Choroid plexus epithelial cell (primary cell): ENCODE measurements around the gene PNKP.

ENCODE experiments used
- DNase-seq: peaks from one replicate; pipeline ENCODE4 v3.0.0-alpha.2; 2010; ENCODE audit warnings: low read depth
- H3K4me3 ChIP-seq: 2 replicates; pipeline ENCODE4 v1.5.1; 2011; ENCODE audit warnings: low read depth, mild to moderate bottlenecking, control low read depth, low read length, moderate library complexity
- CTCF ChIP-seq: conservative IDR thresholded peaks from 2 replicates; pipeline ENCODE4 v1.5.1; 2011; ENCODE audit warnings: low read depth, mild to moderate bottlenecking, control low read depth, inconsistent platforms, low read length, moderate library complexity

The PNKP gene

GRCh38 chr19:49846408-49846807, 21.0 kb downstream of the PNKP start:
- DNase-seq = no peak
- no peak for TF ChIP-seq CTCF
- H3K4me3 ChIP-seq = no peak overlapping the region

- no peak overlapping the region for H3K4me3 ChIP-seq
- peak; percentile 59 for DNase-seq
- peak; percentile 44 for TF ChIP-seq CTCF
Observed at GRCh38 chr19:49845414-49845813, 22.0 kb downstream of the PNKP start.

- no peak overlapping the region for H3K4me3 ChIP-seq
- no peak for TF ChIP-seq CTCF
- no peak for DNase-seq
Observed at GRCh38 chr19:49844138-49845095, 23.0 kb downstream of the PNKP start.

- TF ChIP-seq CTCF = no peak
- H3K4me3 ChIP-seq = no peak overlapping the region
- no peak for DNase-seq
Observed at GRCh38 chr19:49843265-49843664, 24.1 kb downstream of the PNKP start.

GRCh38 chr19:49840736-49841249, 26.6 kb downstream of the PNKP start:
- H3K4me3 ChIP-seq = no peak overlapping the region
- DNase-seq = no peak
- TF ChIP-seq CTCF = no peak

- no peak overlapping the region for H3K4me3 ChIP-seq
- TF ChIP-seq CTCF = no peak
- no peak for DNase-seq
Observed at GRCh38 chr19:49840321-49840720, 27.1 kb downstream of the PNKP start.
